ENCODE results near the gene CPNE8.

Gene CPNE8

GRCh38 chr12:38713294-38713693, 192.1 kb downstream of the CPNE8 start:
- no peak for DNase-seq

- DNase-seq = no peak
These were observed 194.3 kb downstream of the CPNE8 start for GRCh38 chr12:38711054-38711453.

- DNase-seq = no peak
These were observed 196.9 kb downstream of the CPNE8 start for GRCh38 chr12:38708466-38708865.

- no peak for DNase-seq
These were observed 197.7 kb downstream of the CPNE8 start for GRCh38 chr12:38707648-38708047.

- no peak for DNase-seq
These were observed 208.1 kb downstream of the CPNE8 start for GRCh38 chr12:38697289-38697688.

- no peak for DNase-seq
These were observed 210.3 kb downstream of the CPNE8 start for GRCh38 chr12:38695057-38695456.

GRCh38 chr12:38691164-38691563, 214.2 kb downstream of the CPNE8 start:
- no peak for DNase-seq

GRCh38 chr12:38690646-38691045, 214.7 kb downstream of the CPNE8 start:
- DNase-seq = no peak

- no peak for DNase-seq
These were observed 215.7 kb downstream of the CPNE8 start for GRCh38 chr12:38689704-38690103.

GRCh38 chr12:38689195-38689594, 216.2 kb downstream of the CPNE8 start:
- no peak for DNase-seq

- no peak for DNase-seq
These were observed 222.9 kb downstream of the CPNE8 start for GRCh38 chr12:38682521-38682920.

GRCh38 chr12:38669530-38669929, 235.9 kb downstream of the CPNE8 start:
- no peak for DNase-seq

- DNase-seq = no peak
These were observed 236.3 kb downstream of the CPNE8 start for GRCh38 chr12:38669081-38669480.

- DNase-seq = no peak
These were observed 239.0 kb downstream of the CPNE8 start for GRCh38 chr12:38666425-38666824.

GRCh38 chr12:38664661-38665269, 240.6 kb downstream of the CPNE8 start:
- no peak for DNase-seq

GRCh38 chr12:38662829-38663228, 242.6 kb downstream of the CPNE8 start:
- DNase-seq = no peak

GRCh38 chr12:38653650-38654049, 251.7 kb downstream of the CPNE8 start:
- DNase-seq = no peak

- DNase-seq = no peak
These were observed 256.6 kb downstream of the CPNE8 start for GRCh38 chr12:38648813-38649212.

GRCh38 chr12:38646146-38646545, 259.2 kb downstream of the CPNE8 start:
- DNase-seq = no peak

GRCh38 chr12:38639625-38640024, 265.8 kb downstream of the CPNE8 start:
- no peak for DNase-seq

GRCh38 chr12:38638401-38638800, 267.0 kb downstream of the CPNE8 start:
- DNase-seq = no peak

- DNase-seq = no peak
These were observed 271.9 kb downstream of the CPNE8 start for GRCh38 chr12:38633511-38633910.

- no peak for DNase-seq
These were observed 276.3 kb downstream of the CPNE8 start for GRCh38 chr12:38629064-38629463.

GRCh38 chr12:38628288-38628687, 277.1 kb downstream of the CPNE8 start:
- DNase-seq = no peak

- no peak for DNase-seq
These were observed 280.1 kb downstream of the CPNE8 start for GRCh38 chr12:38625306-38625705.

GRCh38 chr12:38614171-38614570, 291.2 kb downstream of the CPNE8 start:
- no peak for DNase-seq

Measured in CD4-positive, alpha-beta T cell treated with Interleukin-10 for 1 hour (primary cell).